ENCODE data around the gene TMPRSS4.

Gene TMPRSS4

DNA sequence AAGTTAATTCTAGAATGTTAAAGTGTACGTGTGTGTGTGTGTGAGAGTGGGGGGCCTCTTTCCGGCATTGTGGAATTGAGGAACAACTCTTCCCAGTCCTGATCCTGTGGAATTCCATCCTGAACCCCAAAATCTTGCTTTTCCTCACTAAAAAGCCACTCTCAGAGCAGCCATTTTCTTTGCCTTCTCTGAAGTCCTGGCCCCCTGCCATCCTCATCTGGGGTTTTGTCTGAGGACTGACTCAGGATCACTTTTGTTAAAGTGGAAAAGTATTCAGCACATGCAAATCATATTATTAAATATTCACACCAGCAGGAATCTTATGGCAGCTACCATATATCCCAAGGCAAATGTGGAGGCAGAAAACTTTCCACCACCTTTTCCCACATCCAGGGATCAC, 72.0 kb downstream of the TMPRSS4 start:
- in situ Hi-C loops (cut with MboI; ENCODE audit: low sequenced_read_pairs), result no loop called here

DNA sequence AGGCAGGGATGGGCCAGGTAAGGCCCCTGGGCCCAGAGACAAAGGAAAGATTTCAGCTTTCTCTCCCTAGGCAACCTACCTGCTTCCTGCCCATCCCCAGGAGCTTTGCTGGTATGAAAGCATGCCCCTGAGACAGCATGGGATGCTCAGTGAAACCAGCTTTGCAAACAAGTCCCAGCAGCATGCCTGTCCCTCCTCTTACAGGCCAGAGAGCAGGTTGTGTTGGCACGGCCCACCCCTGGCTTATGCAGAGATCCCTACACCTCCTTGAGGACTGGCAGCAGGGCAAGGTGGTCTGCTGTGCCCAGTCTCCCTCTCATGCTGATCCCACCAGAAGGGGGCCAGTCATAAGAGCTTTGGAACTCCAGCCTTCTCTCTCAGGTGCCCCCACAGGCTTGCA, 72.6 kb downstream of the TMPRSS4 start:
- in situ Hi-C loops (cut with MboI; ENCODE audit: low sequenced_read_pairs), result no loop called here

DNA sequence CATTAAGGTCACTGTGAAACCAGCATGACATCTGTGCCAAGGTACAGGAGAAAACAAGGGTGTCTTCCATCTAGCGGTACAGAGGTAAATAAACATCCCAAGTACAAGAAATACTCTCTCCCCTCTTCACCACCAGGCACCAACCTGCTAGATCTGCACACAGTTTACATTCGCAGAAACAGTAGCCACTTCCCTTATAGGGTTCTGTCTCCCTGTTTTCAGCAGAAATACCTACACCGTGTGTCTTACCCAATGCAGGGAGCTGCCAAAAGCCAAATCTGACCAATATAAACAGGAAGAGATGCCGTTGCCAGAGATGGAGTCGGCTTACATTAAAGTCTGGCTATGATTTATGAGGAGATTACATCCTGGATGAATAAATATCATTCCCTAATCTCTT, 74.6 kb downstream of the TMPRSS4 start:
- in situ Hi-C loops (cut with MboI; ENCODE audit: low sequenced_read_pairs), result no loop called here

GRCh38 chr11:118152020-118152551, 75.2 kb downstream of the TMPRSS4 start:
- in situ Hi-C loops (cut with MboI; ENCODE audit: low sequenced_read_pairs), result no loop called here

DNA sequence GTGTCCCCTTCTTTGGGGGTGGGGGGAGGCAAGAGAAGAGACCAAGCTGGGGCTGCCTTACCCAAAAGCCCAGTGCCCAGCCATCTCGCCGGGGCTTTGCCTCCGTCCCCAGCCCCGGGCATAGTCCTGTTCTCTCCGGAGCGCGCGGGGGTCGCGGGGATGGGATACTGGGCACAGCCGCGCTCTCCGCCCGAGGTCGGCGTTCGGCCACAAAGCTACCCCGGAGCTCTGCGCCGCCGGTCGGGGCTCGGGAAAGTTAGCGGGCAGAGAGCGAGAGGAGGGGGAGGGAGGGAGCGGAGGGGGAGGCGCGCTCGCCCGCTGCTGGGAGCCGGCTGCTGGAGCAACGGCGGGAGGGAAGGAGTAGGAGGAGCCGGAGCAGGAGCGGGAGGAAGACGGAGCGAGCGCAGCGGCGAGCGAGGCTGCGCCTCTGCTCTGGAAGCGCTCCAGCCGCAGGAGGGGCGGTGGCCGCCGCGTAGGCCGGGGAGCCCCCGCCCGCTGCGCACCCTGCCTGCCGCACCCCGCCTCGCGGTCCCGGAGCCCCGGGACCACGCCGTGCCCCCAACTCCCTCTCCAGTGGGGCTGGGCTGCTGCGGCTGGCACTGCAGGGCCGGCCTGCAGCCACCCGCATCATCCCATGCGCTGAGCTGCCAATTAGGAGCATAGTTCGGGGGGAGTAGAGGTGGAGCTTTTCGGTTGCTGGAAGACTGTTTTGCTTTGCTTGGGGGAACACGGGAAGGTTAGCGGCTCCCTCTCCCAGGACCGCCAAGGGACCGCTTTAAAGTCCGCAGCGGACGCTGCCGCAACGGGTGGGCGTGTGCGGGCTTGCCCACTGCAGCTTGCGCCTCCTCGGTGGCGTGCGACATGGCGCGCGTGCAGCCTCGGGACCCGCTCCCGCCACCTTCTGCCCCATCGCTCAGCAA, 75.9 kb downstream of the TMPRSS4 start, which contains the start of gene SCN4B:
TSS of gene SCN4B (minus strand) at position 272 of the 920 bp plus-strand sequence. CDS start at position 122, 150 bp downstream.
- in situ Hi-C loops (cut with MboI; ENCODE audit: low sequenced_read_pairs), result no loop called here

- in situ Hi-C loops (cut with MboI; ENCODE audit: low sequenced_read_pairs), result no loop called here
These were observed 76.6 kb downstream of the TMPRSS4 start for GRCh38 chr11:118153516-118153915.

GRCh38 chr11:118153976-118154375, 77.1 kb downstream of the TMPRSS4 start:
- in situ Hi-C loops (cut with MboI; ENCODE audit: low sequenced_read_pairs), result no loop called here

GRCh38 chr11:118154641-118155040, 77.8 kb downstream of the TMPRSS4 start:
- in situ Hi-C loops (cut with MboI; ENCODE audit: low sequenced_read_pairs), result no loop called here

- in situ Hi-C loops (cut with MboI; ENCODE audit: low sequenced_read_pairs), result no loop called here
These were observed 79.1 kb downstream of the TMPRSS4 start for GRCh38 chr11:118155776-118156530.

DNA sequence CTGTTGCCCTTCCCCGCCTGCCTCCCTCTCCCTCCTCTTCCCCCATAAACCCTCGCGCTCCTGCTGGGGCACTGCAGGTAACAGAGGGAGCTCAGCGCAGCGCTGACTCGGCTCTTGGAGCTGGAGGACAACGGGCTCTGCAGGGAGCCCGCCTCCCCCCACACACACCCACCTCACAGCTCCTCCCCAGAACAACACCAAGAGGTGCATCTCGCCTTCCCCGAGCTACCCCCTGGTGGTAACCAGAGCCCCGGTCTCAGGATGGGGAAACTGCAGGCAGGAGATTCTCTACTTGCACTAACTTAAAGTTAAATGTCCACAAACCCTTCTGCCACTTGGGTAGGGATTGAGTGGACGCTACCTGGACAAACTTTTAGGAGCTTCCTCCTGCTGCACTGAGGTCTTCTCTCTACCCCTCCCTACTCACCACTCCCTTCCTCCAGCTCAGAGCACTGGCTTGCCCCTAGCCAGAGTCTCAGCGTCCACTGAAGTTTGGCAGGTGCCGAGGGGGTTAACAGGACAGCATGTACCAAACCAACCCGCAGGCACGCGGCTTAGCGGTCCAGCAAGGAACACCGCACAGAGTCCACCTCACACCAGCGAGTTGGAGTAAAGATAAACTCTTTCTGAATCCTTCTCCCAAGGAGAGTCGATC, 79.8 kb downstream of the TMPRSS4 start:
- in situ Hi-C loops (cut with MboI; ENCODE audit: low sequenced_read_pairs), result no loop called here

DNA sequence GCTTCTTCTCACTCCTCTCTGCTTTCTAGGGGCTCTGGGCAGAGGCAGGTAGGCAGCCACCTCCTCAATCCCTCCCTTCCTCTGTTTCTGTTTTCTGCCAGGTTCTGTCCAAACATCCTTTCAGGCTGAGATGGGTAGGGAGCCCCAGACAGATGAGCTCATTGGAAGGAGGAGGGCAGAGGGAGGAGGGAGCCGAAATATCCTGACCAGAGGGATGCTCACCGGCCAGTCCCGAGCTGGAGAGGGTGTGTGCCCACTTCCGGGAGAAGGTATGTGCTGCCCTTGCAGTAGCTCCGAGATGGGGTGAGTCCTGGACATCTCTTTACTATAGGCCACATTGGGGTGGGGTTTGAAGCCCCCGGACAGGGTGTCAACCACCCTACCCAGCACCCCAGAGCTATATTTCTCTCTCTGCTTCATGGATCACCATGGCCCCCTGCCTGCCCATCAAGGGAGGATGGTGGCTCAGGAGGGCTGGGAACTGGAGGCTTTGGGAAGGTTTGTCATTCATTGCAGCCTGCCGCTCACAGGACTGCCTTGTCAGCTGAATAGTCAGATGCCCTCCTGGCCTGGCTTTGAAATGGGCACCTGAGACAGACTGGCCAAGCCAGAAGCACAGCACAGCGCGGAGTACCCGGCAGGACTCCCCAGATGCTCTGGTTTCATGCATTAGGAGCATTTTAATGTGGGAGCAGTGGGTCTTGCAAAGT, 80.5 kb downstream of the TMPRSS4 start:
- in situ Hi-C loops (cut with MboI; ENCODE audit: low sequenced_read_pairs), result no loop called here

GRCh38 chr11:118161786-118162185, 84.9 kb downstream of the TMPRSS4 start:
- in situ Hi-C loops (cut with MboI; ENCODE audit: low sequenced_read_pairs), result no loop called here

- in situ Hi-C loops (cut with MboI; ENCODE audit: low sequenced_read_pairs), result no loop called here
These were observed 86.0 kb downstream of the TMPRSS4 start for GRCh38 chr11:118162846-118163245.

GRCh38 chr11:118163494-118163893, 86.6 kb downstream of the TMPRSS4 start:
- in situ Hi-C loops (cut with MboI; ENCODE audit: low sequenced_read_pairs), result no loop called here

- in situ Hi-C loops (cut with MboI; ENCODE audit: low sequenced_read_pairs), result no loop called here
These were observed 88.0 kb downstream of the TMPRSS4 start for GRCh38 chr11:118164885-118165284.

- in situ Hi-C loops (cut with MboI; ENCODE audit: low sequenced_read_pairs), result no loop called here
These were observed 89.8 kb downstream of the TMPRSS4 start for GRCh38 chr11:118166641-118167040.

DNA sequence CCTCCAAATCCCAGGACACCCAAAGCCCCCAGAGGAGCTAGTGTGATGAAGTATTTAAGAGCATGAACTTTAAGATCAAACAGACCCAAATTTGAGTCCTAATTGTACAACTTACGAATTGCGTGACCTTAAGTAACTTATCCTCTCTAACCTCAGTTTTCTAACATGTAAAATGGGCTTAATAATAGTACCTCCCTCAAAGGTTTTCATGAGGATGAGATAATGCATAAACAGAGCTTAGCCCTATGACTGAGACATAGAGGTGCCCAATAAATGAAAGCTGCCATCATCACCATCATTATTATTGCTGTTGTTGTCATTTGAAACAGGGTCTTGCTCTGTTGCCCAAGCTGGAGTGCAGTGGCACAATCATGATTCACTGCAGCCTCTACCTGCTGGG, 90.4 kb downstream of the TMPRSS4 start:
- in situ Hi-C loops (cut with MboI; ENCODE audit: low sequenced_read_pairs), result no loop called here

- in situ Hi-C loops (cut with MboI; ENCODE audit: low sequenced_read_pairs), result no loop called here
These were observed 91.0 kb downstream of the TMPRSS4 start for GRCh38 chr11:118167906-118168305.

DNA sequence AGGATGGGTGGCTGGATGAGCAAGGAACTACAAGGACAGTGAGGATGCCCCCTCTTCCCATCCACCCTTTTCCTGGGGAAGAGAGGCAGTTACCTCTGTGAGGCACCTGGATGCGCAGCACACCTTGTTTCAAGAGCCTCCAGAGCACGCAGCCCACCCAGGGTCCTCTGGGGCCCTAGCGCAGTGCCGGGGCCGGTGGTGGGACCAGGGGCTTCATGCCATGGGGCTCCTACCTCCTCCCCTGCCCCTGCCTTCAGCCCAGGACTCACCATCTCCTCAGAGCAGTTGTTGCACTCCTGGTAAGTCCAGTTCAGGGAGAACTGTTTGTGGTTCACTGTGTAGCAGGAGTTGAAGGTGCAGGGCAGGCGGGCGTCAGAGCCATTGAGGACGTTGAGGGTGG, 91.4 kb downstream of the TMPRSS4 start:
- in situ Hi-C loops (cut with MboI; ENCODE audit: low sequenced_read_pairs), result no loop called here

GRCh38 chr11:118168751-118169150, 91.9 kb downstream of the TMPRSS4 start:
- in situ Hi-C loops (cut with MboI; ENCODE audit: low sequenced_read_pairs), result no loop called here
